ENCODE results near the gene SRC. TPM values are rescaled to one million over a fixed set of nuclear protein-coding genes. Genes with fewer than 3 reads are reported as not detected.

SRC gene
- total RNA-seq, 1 donor from 2014 or later, result 49.7 TPM

GRCh38 chr20:37313546-37314091 lies 32.3 kb upstream of the SRC start:
- DNase-seq (ENCODE audit: low read depth), result no peak

GRCh38 chr20:37314099-37314498 lies 31.8 kb upstream of the SRC start:
- H3K27me3 ChIP-seq (ENCODE audit: control insufficient read depth, insufficient read depth, low read length), result no peaks in the 10 kb centered on the region
- TF ChIP-seq CTCF (IDR thresholded peaks at IDR 0.05; ENCODE audit: insufficient read depth, low read length, poor library complexity, severe bottlenecking), result no peak
- DNase-seq (ENCODE audit: low read depth), result no peak
- no peaks in the 10 kb centered on the region for H3K36me3 ChIP-seq (ENCODE audit: control insufficient read depth, insufficient read depth, low read length)
- H3K4me3 ChIP-seq (ENCODE audit: low read depth, low read length), result no peak overlapping the region

More at GRCh38 chr20:37313546-37314091, 32.3 kb upstream of the SRC start:
- H3K27me3 ChIP-seq (ENCODE audit: control insufficient read depth, insufficient read depth, low read length), result no peaks in the 10 kb centered on the region
- no peak for TF ChIP-seq CTCF (IDR thresholded peaks at IDR 0.05; ENCODE audit: insufficient read depth, low read length, poor library complexity, severe bottlenecking)
- H3K4me3 ChIP-seq (ENCODE audit: low read depth, low read length), result no peak overlapping the region
- no peaks in the 10 kb centered on the region for H3K36me3 ChIP-seq (ENCODE audit: control insufficient read depth, insufficient read depth, low read length)

GRCh38 chr20:37314617-37315016 lies 31.3 kb upstream of the SRC start:
- H3K27me3 ChIP-seq (ENCODE audit: control insufficient read depth, insufficient read depth, low read length), result no peaks in the 10 kb centered on the region
- DNase-seq (ENCODE audit: low read depth), result no peak
- H3K36me3 ChIP-seq (ENCODE audit: control insufficient read depth, insufficient read depth, low read length), result no peaks in the 10 kb centered on the region
- no peak for TF ChIP-seq CTCF (IDR thresholded peaks at IDR 0.05; ENCODE audit: insufficient read depth, low read length, poor library complexity, severe bottlenecking)
- H3K4me3 ChIP-seq (ENCODE audit: low read depth, low read length), result no peak overlapping the region

- TF ChIP-seq CTCF (IDR thresholded peaks at IDR 0.05; ENCODE audit: insufficient read depth, low read length, poor library complexity, severe bottlenecking), result no peak
- Histone ChIP-seq H3K36me3 (ENCODE audit: control insufficient read depth, insufficient read depth, low read length) (no peaks in the 10 kb centered on the region), H3K4me3 (ENCODE audit: low read depth, low read length) (no peak overlapping the region), H3K27me3 (ENCODE audit: control insufficient read depth, insufficient read depth, low read length) (no peaks in the 10 kb centered on the region)
- DNase-seq (ENCODE audit: low read depth), result no peak
Measured at GRCh38 chr20:37315021-37315451, 30.9 kb upstream of the SRC start.

- Histone ChIP-seq H3K36me3 (ENCODE audit: control insufficient read depth, insufficient read depth, low read length) (no peaks in the 10 kb centered on the region), H3K27me3 (ENCODE audit: control insufficient read depth, insufficient read depth, low read length) (no peaks in the 10 kb centered on the region), H3K4me3 (ENCODE audit: low read depth, low read length) (no peak overlapping the region)
- TF ChIP-seq CTCF (IDR thresholded peaks at IDR 0.05; ENCODE audit: insufficient read depth, low read length, poor library complexity, severe bottlenecking), result no peak
- no peak for DNase-seq (ENCODE audit: low read depth)
Measured at GRCh38 chr20:37315452-37316110, 30.4 kb upstream of the SRC start.

Measured in kidney epithelial cell (primary cell).